Duodenal mucosa (tissue), 2 donors: ENCODE measurements around the gene MCRS1.
A peak's percentile ranks its signal among the peaks of the same experiment; 100 is the strongest.

ENCODE experiments used
- H3K27ac ChIP-seq: one replicate; pipeline ENCODE4 v1.7.0; 2013; ENCODE audit warnings: low read depth, low read length
- H3K27me3 ChIP-seq, 2 donors: one replicate each; pipeline ENCODE4 v1.7.0; 2013; ENCODE audit warnings: low read length in 2 of 2, control low read depth in 1 of 2; ENCODE audit not compliant: insufficient read depth in 2 of 2, control insufficient read depth in 1 of 2
- H3K36me3 ChIP-seq, 2 donors: one replicate each; pipeline ENCODE4 v1.7.0; 2013; ENCODE audit warnings: low read length in 2 of 2, control low read depth in 1 of 2; ENCODE audit not compliant: insufficient read depth in 2 of 2, control insufficient read depth in 1 of 2
- H3K4me1 ChIP-seq, 2 donors: one replicate each; pipeline ENCODE4 v1.7.0; 2013; ENCODE audit warnings: low read length in 2 of 2, control low read depth in 1 of 2; ENCODE audit not compliant: insufficient read depth in 2 of 2, control insufficient read depth in 1 of 2
- H3K4me3 ChIP-seq, 2 donors: one replicate each; pipeline ENCODE4 v1.7.0; 2013; ENCODE audit warnings: low read length in 2 of 2, low read depth in 1 of 2
- H3K9ac ChIP-seq, 2 donors: one replicate each; pipeline ENCODE4 v1.7.0; 2013; ENCODE audit warnings: low read length in 2 of 2, low read depth in 1 of 2
- H3K9me3 ChIP-seq, 2 donors: one replicate each; pipeline ENCODE4 v1.7.0; 2013; ENCODE audit warnings: low read length in 2 of 2, control low read depth in 1 of 2; ENCODE audit not compliant: control insufficient read depth in 1 of 2

The MCRS1 gene

DNA sequence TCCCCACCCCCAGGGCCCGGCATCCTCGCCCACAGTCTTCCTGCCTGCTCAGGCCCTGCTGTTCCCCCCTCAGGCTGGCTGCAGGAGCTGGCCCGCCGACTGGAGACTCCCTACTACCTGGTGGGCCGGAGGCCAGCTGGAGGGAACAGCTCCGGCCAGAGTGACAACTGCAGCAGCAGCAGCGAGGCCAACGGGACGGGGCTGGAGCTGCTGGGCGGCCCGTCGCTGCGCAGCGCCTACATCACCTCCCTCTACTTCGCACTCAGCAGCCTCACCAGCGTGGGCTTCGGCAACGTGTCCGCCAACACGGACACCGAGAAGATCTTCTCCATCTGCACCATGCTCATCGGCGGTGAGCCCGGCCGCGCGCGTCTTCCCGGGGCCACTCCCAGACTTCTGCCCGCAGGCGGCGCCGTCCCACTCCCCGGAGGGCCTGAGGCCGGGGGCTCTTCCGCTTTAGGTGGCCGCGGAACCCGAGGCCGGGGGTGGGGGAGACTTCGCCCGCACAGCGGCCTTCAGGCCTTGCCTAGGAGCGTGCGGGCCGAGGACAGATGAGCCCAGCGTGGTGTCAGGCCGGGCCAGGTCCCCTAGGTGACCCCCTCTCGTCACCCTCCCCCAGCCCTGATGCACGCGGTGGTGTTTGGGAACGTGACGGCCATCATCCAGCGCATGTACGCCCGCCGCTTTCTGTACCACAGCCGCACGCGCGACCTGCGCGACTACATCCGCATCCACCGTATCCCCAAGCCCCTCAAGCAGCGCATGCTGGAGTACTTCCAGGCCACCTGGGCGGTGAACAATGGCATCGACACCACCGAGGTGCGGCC, 18.9 kb downstream of the MCRS1 start:
- Histone ChIP-seq H3K9ac (peak overlapping the region in 1 of 2 donors; percentile 12), H3K27me3 (peaks cover 14 to 22% of the 10 kb centered on the region in 2 donors), H3K27ac (no peak overlapping the region), H3K36me3 (no peaks in the 10 kb centered on the region), H3K9me3 (no peaks in the 10 kb centered on the region), H3K4me1 (peaks cover 10 to 24% of the 10 kb centered on the region in 2 donors), H3K4me3 (peak overlapping the region; percentile 19 to 57)

DNA sequence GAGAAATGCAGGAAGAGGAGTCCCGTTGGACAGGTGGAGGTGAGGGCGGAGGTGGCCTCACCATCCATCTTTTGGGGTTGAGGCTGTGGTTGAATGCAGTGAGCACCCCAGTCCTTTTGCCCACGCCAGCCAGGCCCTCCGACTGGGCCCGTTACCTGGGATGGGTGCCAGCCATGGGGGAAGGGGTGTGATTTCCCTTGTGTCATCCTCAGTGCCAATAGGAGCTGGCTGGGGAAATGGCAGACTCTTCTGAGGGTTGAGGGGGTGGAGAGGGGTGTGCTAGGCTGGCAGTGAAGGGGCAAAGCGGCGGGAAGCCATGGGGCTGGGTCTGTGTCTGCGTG, 19.5 kb downstream of the MCRS1 start:
- peak overlapping the region in 1 of 2 donors; percentile 57 for H3K4me3 ChIP-seq
- H3K9ac ChIP-seq: peak overlapping the region in 1 of 2 donors; percentile 12
- no peak overlapping the region for H3K27ac ChIP-seq

DNA sequence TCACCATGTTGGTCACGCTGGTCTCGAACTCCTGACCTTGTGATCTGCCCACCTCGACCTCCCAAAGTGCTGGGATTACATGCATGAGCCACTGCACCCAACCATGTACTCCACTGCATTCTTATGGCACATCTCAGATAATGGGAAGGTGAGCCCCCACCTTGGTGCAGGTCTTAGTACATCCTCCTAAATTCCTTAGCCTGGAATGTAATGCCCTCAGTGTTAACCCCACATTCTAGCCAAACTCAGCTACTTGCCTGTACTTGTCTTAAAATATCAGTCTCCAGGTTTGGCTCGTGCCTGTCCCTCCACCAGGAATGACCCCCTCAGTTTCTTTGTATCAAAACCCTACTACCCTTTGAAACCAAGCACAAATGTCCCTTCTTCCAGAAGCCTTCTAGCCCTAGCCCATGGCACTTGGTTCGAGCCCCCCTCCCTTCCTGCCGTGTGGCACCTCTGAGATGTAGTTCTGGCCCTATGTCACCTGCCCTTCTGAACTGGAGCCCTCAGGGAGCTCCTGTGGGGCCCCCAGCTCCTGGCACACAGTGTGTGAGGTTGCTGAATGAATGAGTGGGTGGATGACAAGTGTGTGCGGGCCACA, 20.8 kb downstream of the MCRS1 start:
- Histone ChIP-seq H3K4me1 (peaks cover 17 to 24% of the 10 kb centered on the region in 2 donors), H3K36me3 (no peaks in the 10 kb centered on the region), H3K27me3 (peaks cover 17 to 22% of the 10 kb centered on the region in 2 donors), H3K4me3 (no peak overlapping the region), H3K9me3 (no peaks in the 10 kb centered on the region), H3K27ac (no peak overlapping the region), H3K9ac (no peak overlapping the region)

More for the DNA sequence above, 19.5 kb downstream of the MCRS1 start:
- no peaks in the 10 kb centered on the region for H3K36me3 ChIP-seq
- no peaks in the 10 kb centered on the region for H3K9me3 ChIP-seq
- peaks cover 13 to 24% of the 10 kb centered on the region in 2 donors for H3K4me1 ChIP-seq
- H3K27me3 ChIP-seq: peaks cover 14 to 22% of the 10 kb centered on the region in 2 donors

DNA sequence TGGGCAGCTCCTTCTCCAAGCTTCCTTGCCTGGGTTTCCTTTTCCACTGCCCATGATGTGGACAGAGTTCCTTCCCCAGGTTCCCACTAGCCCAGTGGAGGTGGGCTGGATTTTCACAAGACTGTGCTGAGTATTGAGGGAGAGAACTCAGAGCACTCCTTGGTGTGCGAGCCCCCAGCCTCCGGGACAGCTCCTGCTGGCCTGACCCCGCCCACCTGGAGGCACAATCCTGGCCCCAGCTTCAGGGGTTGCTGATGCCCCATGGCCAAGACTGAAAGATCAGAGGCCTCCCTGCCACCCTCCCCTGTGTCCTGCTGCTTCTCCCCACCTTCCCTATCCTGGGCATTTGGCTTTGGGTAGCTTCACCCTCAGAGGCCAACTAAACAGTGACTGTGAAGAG, 21.5 kb downstream of the MCRS1 start:
- H3K4me3 ChIP-seq: no peak overlapping the region
- H3K4me1 ChIP-seq: peaks cover 17 to 24% of the 10 kb centered on the region in 2 donors
- H3K9ac ChIP-seq: no peak overlapping the region

DNA sequence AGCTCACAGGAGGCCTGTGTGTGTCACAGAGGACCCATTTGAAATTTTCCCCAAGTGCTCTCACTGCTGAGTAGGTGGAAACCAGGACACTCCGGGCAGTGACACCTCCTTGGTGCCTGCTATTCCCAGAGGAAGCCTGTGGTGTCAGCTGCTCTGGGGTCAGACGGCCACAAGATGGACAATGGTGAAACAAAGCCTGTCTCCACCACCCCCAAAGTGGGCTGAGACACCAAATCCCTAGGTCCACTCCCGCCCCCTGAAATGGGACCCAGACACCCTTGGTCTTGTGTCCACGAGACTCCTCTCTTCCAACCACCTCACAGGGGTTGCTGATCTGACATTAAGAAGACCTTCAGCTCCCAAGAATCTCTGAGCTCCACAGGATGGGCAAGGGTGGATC, 22.1 kb downstream of the MCRS1 start:
- no peaks in the 10 kb centered on the region for H3K9me3 ChIP-seq
- H3K27me3 ChIP-seq: peaks cover 17 to 25% of the 10 kb centered on the region in 2 donors
- H3K36me3 ChIP-seq: no peaks in the 10 kb centered on the region
- no peak overlapping the region for H3K27ac ChIP-seq
- peaks cover 14 to 22% of the 10 kb centered on the region in 2 donors for H3K4me1 ChIP-seq
- no peak overlapping the region for H3K9ac ChIP-seq
- H3K4me3 ChIP-seq: no peak overlapping the region

More for the DNA sequence above, 21.5 kb downstream of the MCRS1 start:
- no peaks in the 10 kb centered on the region for H3K36me3 ChIP-seq
- peaks cover 17 to 22% of the 10 kb centered on the region in 2 donors for H3K27me3 ChIP-seq
- no peak overlapping the region for H3K27ac ChIP-seq
- H3K9me3 ChIP-seq: no peaks in the 10 kb centered on the region

DNA sequence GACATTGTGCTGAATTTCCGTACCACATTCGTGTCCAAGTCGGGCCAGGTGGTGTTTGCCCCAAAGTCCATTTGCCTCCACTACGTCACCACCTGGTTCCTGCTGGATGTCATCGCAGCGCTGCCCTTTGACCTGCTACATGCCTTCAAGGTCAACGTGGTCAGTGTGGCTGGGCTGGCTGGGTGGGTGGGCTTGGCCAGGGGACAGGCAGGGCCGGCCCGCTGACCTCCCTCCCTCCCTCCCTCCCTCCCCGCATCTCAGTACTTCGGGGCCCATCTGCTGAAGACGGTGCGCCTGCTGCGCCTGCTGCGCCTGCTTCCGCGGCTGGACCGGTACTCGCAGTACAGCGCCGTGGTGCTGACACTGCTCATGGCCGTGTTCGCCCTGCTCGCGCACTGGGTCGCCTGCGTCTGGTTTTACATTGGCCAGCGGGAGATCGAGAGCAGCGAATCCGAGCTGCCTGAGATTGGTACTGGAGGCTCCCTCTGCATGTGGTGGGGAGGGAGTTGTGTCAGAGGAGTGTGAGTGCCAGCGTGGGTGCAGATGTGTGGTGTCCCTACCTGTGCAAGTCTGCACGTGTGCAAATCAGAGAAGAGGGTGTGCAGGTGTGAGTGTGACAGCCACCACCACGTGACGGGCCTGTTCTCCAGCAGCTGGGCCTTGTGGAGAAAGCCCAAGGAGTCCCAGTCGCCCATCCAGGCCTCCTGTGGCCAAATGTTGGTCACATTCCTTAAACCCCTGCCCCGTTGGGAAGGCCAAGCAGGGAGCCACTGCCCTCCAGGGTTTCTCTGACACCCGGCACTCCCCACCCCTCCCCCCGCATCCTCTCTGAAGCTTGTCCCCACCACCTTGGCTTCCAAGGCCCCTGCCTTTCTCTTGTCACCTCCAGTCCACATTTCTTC, 23.8 kb downstream of the MCRS1 start:
- H3K36me3 ChIP-seq: no peaks in the 10 kb centered on the region
- H3K9ac ChIP-seq: no peak overlapping the region
- H3K27ac ChIP-seq: no peak overlapping the region
- H3K9me3 ChIP-seq: no peaks in the 10 kb centered on the region
- no peak overlapping the region for H3K4me3 ChIP-seq
- peaks cover 7% of the 10 kb centered on the region in 2 donors for H3K4me1 ChIP-seq
- peaks cover 28 to 41% of the 10 kb centered on the region in 2 donors for H3K27me3 ChIP-seq

DNA sequence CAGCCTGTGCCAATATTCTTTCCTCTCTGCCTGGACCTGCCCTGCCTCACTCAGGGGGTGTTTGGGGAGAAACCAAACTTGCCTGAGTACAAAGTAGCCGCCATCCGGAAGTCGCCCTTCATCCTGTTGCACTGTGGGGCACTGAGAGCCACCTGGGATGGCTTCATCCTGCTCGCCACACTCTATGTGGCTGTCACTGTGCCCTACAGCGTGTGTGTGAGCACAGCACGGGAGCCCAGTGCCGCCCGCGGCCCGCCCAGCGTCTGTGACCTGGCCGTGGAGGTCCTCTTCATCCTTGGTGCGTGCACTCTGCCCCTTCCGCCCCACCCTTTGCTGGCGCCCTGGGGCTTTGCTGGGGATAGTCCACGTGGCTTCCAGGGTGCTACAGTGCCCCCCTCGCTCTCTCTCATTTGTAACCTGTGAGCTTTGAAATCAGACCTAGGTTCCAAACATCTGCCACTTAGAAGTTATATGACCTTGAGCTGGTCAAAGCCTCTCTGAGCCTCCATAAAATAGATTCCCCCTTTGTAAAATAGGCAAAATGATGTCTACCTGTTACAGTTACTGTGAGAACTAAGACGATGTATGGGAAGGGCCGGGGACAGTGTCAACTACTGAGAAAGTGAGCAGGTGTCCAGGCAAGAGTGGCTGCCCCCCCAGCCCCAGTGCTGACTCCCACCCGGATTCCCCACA, 24.6 kb downstream of the MCRS1 start:
- peaks cover 1 to 7% of the 10 kb centered on the region in 2 donors for H3K4me1 ChIP-seq
- H3K36me3 ChIP-seq: no peaks in the 10 kb centered on the region
- no peaks in the 10 kb centered on the region for H3K9me3 ChIP-seq
- H3K27ac ChIP-seq: no peak overlapping the region
- peaks cover 29 to 41% of the 10 kb centered on the region in 2 donors for H3K27me3 ChIP-seq
- no peak overlapping the region for H3K9ac ChIP-seq
- no peak overlapping the region for H3K4me3 ChIP-seq

DNA sequence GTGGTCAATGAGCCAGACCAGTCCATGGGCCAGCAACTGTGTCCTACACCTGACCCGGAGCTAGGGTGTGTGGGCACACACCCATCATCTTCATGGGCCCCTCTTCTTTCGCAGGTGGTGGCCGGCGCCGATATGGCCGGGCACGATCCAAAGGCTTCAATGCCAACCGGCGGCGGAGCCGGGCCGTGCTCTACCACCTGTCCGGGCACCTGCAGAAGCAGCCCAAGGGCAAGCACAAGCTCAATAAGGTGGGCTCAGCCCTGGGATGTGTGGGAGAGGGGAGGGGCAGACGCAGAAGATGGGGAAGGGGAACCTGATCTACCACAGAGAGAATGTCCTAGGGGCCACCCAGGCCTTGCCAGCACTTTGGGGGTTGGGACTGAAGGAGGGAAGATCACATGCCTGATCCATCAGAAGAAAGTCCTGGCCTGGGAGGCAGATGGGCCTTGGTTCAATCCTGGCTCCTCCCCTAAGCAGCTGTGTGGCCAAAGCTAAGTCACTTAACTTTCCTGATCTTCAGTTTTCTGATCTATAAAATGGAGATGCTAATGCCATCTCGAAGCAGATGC, 25.3 kb downstream of the MCRS1 start:
- Histone ChIP-seq H3K27ac (no peak overlapping the region), H3K9me3 (no peaks in the 10 kb centered on the region), H3K36me3 (no peaks in the 10 kb centered on the region), H3K4me1 (peaks cover 6 to 12% of the 10 kb centered on the region in 2 donors), H3K9ac (no peak overlapping the region), H3K27me3 (peaks cover 29 to 39% of the 10 kb centered on the region in 2 donors), H3K4me3 (no peak overlapping the region)

DNA sequence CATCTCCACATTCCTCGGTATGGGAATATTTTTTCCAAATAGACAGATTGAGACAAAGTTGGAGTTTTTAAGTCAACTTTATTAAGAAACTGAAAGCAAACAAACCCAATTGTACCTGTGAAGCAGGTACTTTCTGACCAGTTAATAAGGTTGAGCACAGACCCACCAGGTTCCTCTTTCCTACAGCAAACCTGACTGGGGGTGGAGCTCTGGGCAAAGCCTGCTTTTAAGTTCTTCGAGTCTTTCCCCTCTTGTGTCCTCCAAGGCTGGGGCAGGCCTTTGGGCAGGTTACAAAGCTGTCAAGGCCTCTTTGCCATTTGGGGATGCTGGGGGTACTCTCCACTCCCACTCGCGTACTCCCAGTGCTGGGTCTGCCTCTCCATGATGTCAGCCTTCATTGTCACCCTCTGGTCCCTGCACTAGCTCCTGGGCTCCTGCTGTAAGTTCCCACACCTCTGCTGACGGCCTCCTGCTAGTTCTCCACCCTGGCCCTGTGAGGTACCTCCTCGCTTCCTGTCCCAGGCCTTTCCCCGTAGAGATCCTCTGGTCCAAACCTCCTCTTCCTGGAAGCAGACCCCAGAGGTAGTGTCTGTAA, 25.9 kb downstream of the MCRS1 start:
- no peak overlapping the region for H3K27ac ChIP-seq
- no peak overlapping the region for H3K9ac ChIP-seq
- no peaks in the 10 kb centered on the region for H3K9me3 ChIP-seq

More for the DNA sequence above, 25.9 kb downstream of the MCRS1 start:
- no peak overlapping the region for H3K4me3 ChIP-seq
- peaks cover 30 to 39% of the 10 kb centered on the region in 2 donors for H3K27me3 ChIP-seq
- peaks cover 10 to 16% of the 10 kb centered on the region in 2 donors for H3K4me1 ChIP-seq
- H3K36me3 ChIP-seq: no peaks in the 10 kb centered on the region
